Measurements from ENCODE around the gene KCTD16.

DNA sequence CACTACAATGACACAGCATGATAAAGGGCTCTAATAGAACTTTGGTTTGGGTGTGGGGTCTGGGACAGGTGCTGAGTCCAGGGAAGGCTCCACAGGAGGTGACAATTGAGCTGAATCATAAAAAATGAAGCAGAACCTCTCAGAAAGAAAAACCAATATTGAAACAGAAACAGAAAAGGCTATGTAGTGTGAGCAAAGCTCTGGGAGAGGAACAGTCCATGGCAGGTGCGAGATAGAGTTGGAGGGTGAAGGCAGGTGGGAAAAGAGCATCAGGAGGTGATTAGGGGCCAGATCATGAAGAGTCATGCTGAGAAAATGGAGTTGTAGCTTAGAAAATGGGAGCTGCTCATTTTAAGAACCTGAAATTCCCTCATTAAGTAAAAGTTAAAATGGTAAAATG lies 164.9 kb downstream of the KCTD16 start:
- TF ChIP-seq ZNF169 (tag by site-specific recombination; IDR thresholded peaks at IDR 0.05) = no peak
- TF ChIP-seq OVOL3 (tag by site-specific recombination; IDR thresholded peaks at IDR 0.05) = no peak
- no peak for TF ChIP-seq ZBTB11 (tag by site-specific recombination; conservative IDR thresholded peaks at IDR 0.05; ENCODE audit: low read depth)
- no peak for TF ChIP-seq TCF7L2 (IDR thresholded peaks at IDR 0.05; ENCODE audit: borderline replicate concordance, low read depth, low read length)
- TF ChIP-seq CTCF (tag by site-specific recombination; IDR thresholded peaks at IDR 0.05) = no peak
- no peak for TF ChIP-seq AEBP2 (tag by site-specific recombination; IDR thresholded peaks at IDR 0.05; ENCODE audit: borderline replicate concordance)
- TF ChIP-seq SETDB1 (IDR thresholded peaks at IDR 0.05; ENCODE audit: insufficient read length, low read length) = no peak
- TF ChIP-seq, protein P1, sequence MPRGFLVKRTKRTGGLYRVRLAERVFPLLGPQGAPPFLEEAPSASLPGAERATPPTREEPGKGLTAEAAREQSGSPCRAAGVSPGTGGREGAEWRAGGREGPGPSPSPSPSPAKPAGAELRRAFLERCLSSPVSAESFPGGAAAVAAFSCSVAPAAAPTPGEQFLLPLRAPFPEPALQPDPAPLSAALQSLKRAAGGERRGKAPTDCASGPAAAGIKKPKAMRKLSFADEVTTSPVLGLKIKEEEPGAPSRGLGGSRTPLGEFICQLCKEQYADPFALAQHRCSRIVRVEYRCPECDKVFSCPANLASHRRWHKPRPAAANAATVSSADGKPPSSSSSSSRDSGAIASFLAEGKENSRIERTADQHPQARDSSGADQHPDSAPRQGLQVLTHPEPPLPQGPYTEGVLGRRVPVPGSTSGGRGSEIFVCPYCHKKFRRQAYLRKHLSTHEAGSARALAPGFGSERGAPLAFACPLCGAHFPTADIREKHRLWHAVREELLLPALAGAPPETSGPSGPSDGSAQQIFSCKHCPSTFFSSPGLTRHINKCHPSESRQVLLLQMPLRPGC (tag by site-specific recombination; IDR thresholded peaks at IDR 0.05) = no peak
- TF ChIP-seq ZNF350 (tag by site-specific recombination; IDR thresholded peaks at IDR 0.05) = no peak
- TF ChIP-seq ZNF530 (tag by site-specific recombination; IDR thresholded peaks at IDR 0.05; ENCODE audit: low read depth) = no peak
- no peak for TF ChIP-seq ZNF398 (tag by site-specific recombination; IDR thresholded peaks at IDR 0.05)
- TF ChIP-seq SP7 (tag by site-specific recombination; IDR thresholded peaks at IDR 0.05) = no peak
- TF ChIP-seq, protein P2, sequence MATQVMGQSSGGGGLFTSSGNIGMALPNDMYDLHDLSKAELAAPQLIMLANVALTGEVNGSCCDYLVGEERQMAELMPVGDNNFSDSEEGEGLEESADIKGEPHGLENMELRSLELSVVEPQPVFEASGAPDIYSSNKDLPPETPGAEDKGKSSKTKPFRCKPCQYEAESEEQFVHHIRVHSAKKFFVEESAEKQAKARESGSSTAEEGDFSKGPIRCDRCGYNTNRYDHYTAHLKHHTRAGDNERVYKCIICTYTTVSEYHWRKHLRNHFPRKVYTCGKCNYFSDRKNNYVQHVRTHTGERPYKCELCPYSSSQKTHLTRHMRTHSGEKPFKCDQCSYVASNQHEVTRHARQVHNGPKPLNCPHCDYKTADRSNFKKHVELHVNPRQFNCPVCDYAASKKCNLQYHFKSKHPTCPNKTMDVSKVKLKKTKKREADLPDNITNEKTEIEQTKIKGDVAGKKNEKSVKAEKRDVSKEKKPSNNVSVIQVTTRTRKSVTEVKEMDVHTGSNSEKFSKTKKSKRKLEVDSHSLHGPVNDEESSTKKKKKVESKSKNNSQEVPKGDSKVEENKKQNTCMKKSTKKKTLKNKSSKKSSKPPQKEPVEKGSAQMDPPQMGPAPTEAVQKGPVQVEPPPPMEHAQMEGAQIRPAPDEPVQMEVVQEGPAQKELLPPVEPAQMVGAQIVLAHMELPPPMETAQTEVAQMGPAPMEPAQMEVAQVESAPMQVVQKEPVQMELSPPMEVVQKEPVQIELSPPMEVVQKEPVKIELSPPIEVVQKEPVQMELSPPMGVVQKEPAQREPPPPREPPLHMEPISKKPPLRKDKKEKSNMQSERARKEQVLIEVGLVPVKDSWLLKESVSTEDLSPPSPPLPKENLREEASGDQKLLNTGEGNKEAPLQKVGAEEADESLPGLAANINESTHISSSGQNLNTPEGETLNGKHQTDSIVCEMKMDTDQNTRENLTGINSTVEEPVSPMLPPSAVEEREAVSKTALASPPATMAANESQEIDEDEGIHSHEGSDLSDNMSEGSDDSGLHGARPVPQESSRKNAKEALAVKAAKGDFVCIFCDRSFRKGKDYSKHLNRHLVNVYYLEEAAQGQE (tag by site-specific recombination; IDR thresholded peaks at IDR 0.05) = no peak
